IMR-90 (cell line): ENCODE data around the gene CUL3. TPM values are rescaled to one million over a fixed set of nuclear protein-coding genes. Genes with fewer than 3 reads are reported as not detected.

Experiments used
- ATAC-seq: fragments of 200-7000 bp; cut with Tn5 transposase; 2 replicates; pipeline ENCODE4 v1.9.1; 2020; ENCODE audit warnings: low read depth, mild to moderate bottlenecking, moderate library complexity
- BruUV-seq: library from RNA; stranded (reverse); fragments of 400-500 nt; replicated peaks from 2 replicates; lab custom pipeline; 2021; lab: Mats Ljungman, UMichigan
- CTCF ChIA-PET: fragments of 300-600 bp; formaldehyde crosslinking; extraction: SDS; loops from one replicate; lab custom pipeline; 2021; ENCODE audit warnings: antibody characterized with exemption; lab: Yijun Ruan, JAX
- POLR2A ChIA-PET: fragments of 300-600 bp; sonication (Branson Sonifier 250); formaldehyde crosslinking; loops from one replicate; lab custom pipeline; 2022; ENCODE audit warnings: antibody characterized with exemption; ENCODE audit not compliant: unreplicated experiment; lab: Charles Lee
- DNase-seq: peaks from one replicate; pipeline ENCODE4 v3.0.0; 2013
- H2AFZ ChIP-seq: replicated peaks from 2 replicates; pipeline ENCODE3; 2013; ENCODE audit warnings: low read length, mild to moderate bottlenecking; ENCODE audit not compliant: poor library complexity
- H2AK5ac ChIP-seq: 2 replicates; pipeline ENCODE4 v1.6.1; 2013; ENCODE audit warnings: low read depth, low read length, inconsistent platforms
- H2AK9ac ChIP-seq: replicated peaks from 2 replicates; pipeline ENCODE3; 2013; ENCODE audit warnings: mild to moderate bottlenecking, low read depth, low read length, moderate library complexity; ENCODE audit not compliant: poor library complexity
- H2BK120ac ChIP-seq: 2 replicates; pipeline ENCODE4 v1.6.1; 2013; ENCODE audit warnings: low read depth, low read length, inconsistent platforms
- H2BK15ac ChIP-seq: 3 replicates; pipeline ENCODE4 v1.6.1; 2013; ENCODE audit warnings: low read depth, low read length, inconsistent platforms
- H2BK20ac ChIP-seq: 2 replicates; pipeline ENCODE4 v1.6.1; 2013; ENCODE audit warnings: low read depth, mild to moderate bottlenecking, inconsistent platforms, low read length, moderate library complexity
- H2BK5ac ChIP-seq: 2 replicates; pipeline ENCODE4 v1.6.1; 2013; ENCODE audit warnings: mild to moderate bottlenecking, low read depth, low read length, inconsistent platforms; ENCODE audit not compliant: poor library complexity, severe bottlenecking
- H3K14ac ChIP-seq: replicated peaks from 2 replicates; pipeline ENCODE4 v1.6.1; 2013; ENCODE audit warnings: low read depth, low read length, inconsistent platforms
- H3K18ac ChIP-seq: 2 replicates; pipeline ENCODE4 v1.6.1; 2013; ENCODE audit warnings: low read depth, low read length, control low read depth
- H3K23ac ChIP-seq: 2 replicates; pipeline ENCODE4 v1.6.1; 2013; ENCODE audit warnings: low read depth, low read length, inconsistent platforms
- H3K27ac ChIP-seq: 2 replicates; pipeline ENCODE4 v1.5.1; 2013; ENCODE audit warnings: mild to moderate bottlenecking, control low read depth, low read length; ENCODE audit not compliant: insufficient read depth
- H3K27me3 ChIP-seq: 2 replicates; pipeline ENCODE4 v1.6.1; 2013; ENCODE audit warnings: low read length; ENCODE audit not compliant: control insufficient read depth, insufficient read depth
- H3K36me3 ChIP-seq: 2 replicates; pipeline ENCODE4 v1.6.1; 2013; ENCODE audit warnings: low read length, mixed read lengths; ENCODE audit not compliant: control insufficient read depth, insufficient read depth
- H3K4ac ChIP-seq: 2 replicates; pipeline ENCODE4 v1.6.1; 2013; ENCODE audit warnings: low read depth, low read length, inconsistent platforms
- H3K4me1 ChIP-seq: 2 replicates; pipeline ENCODE4 v1.6.1; 2013; ENCODE audit warnings: low read length, mixed read lengths; ENCODE audit not compliant: control insufficient read depth, insufficient read depth
- H3K4me2 ChIP-seq: 2 replicates; pipeline ENCODE4 v1.6.1; 2013; ENCODE audit warnings: low read depth, mild to moderate bottlenecking, control low read depth, low read length, moderate library complexity
- H3K4me3 ChIP-seq: 2 replicates; pipeline ENCODE4 v1.5.1; 2013; ENCODE audit warnings: low read depth, mild to moderate bottlenecking, control low read depth, low read length, moderate library complexity; ENCODE audit not compliant: insufficient read depth
- H3K56ac ChIP-seq: 2 replicates; pipeline ENCODE4 v1.6.1; 2013; ENCODE audit warnings: low read length, inconsistent platforms; ENCODE audit not compliant: insufficient read depth; ENCODE audit errors: extremely low read depth
- H3K79me1 ChIP-seq, 2 experiments: 2 replicates each; pipeline ENCODE4 v1.6.1; 2013; ENCODE audit warnings: low read length in 2 of 2, inconsistent platforms in 1 of 2, low read depth in 1 of 2
- H3K9ac ChIP-seq: 2 replicates; pipeline ENCODE4 v1.6.1; 2013; ENCODE audit warnings: low read depth, low read length, control low read depth
- H3K9me1 ChIP-seq: 2 replicates; pipeline ENCODE4 v1.6.1; 2013; ENCODE audit warnings: low read length, inconsistent platforms; ENCODE audit not compliant: insufficient read depth
- H3K9me3 ChIP-seq: 2 replicates; pipeline ENCODE4 v1.6.1; 2013; ENCODE audit warnings: low read length; ENCODE audit not compliant: control insufficient read depth, insufficient read depth
- H4K20me1 ChIP-seq: 2 replicates; pipeline ENCODE4 v1.6.1; 2013; ENCODE audit warnings: low read length, inconsistent platforms; ENCODE audit not compliant: insufficient read depth
- H4K5ac ChIP-seq: 2 replicates; pipeline ENCODE4 v1.6.1; 2013; ENCODE audit warnings: mild to moderate bottlenecking, low read depth, low read length, control low read depth
- H4K8ac ChIP-seq, 2 experiments: 2 replicates each; pipeline ENCODE4 v1.6.1; 2013; ENCODE audit warnings: low read depth in 2 of 2, low read length in 2 of 2, control low read depth in 1 of 2, inconsistent platforms in 1 of 2
- H4K91ac ChIP-seq: 2 replicates; pipeline ENCODE4 v1.6.1; 2013; ENCODE audit warnings: low read depth, low read length, inconsistent platforms; ENCODE audit not compliant: insufficient read depth
- MAZ ChIP-seq: IDR thresholded peaks from 2 replicates; pipeline ENCODE4 v1.6.1; 2012; ENCODE audit warnings: low read depth, mild to moderate bottlenecking, low read length, improper control_type of control experiment, moderate library complexity, borderline replicate concordance
- POLR2A ChIP-seq: IDR thresholded peaks from 2 replicates; pipeline ENCODE4 v1.6.1; 2012; ENCODE audit warnings: mild to moderate bottlenecking, low read depth, low read length
- USF2 ChIP-seq: fragments of 150-350 bp; IDR thresholded peaks from 2 replicates; pipeline ENCODE4 v1.6.1; 2017; ENCODE audit warnings: mild to moderate bottlenecking, antibody characterized with exemption, low read length, low read depth
- WGBS, 2 experiments: methylation state at CpG; one replicate each; pipeline versions ENCODE4 v1.1.5 to v1.1.7; 2013; ENCODE audit warnings: missing lambda C conversion rate in 2 of 2; ENCODE audit not compliant: insufficient read length in 1 of 2; ENCODE audit errors: extremely low coverage in 2 of 2; 5-methylcytosine and 5-hydroxymethylcytosine counted together
- dilution Hi-C: fragments of 300-500 bp; cut with HindIII; formaldehyde crosslinking; loops from one replicate; pipeline ENCODE4 v1.14.3; 2018; ENCODE audit warnings: low sequenced_read_pairs; ENCODE audit not compliant: unreplicated experiment
- in situ Hi-C: fragments of 300-500 bp; cut with MboI; formaldehyde crosslinking; loops from 3 replicates; pipeline ENCODE4 v1.14.3; 2019; ENCODE audit warnings: low sequenced_read_pairs, inconsistent platforms, mixed read lengths
- intact Hi-C: fragments of 100-400 bp; cut with micrococcal nuclease; formaldehyde crosslinking; loops from 2 replicates; pipeline ENCODE4 v1.10.0; 2022
- polyA plus RNA-seq, 3 experiments: library from polyadenylated mRNA; depleted of rRNA; stranded (reverse); fragments of >200 nt; gene quantifications; 2 replicates each; pipeline ENCODE4 v1.2.3, GENCODE V29; 2012; ENCODE audit warnings: low replicate concordance in 1 of 3
- total RNA-seq: library from RNA; depleted of rRNA; stranded (reverse); fragments of >200 nt; gene quantifications from 2 replicates; pipeline ENCODE4 v1.2.3, GENCODE V29; 2012

CUL3 gene
- total and polyA plus RNA-seq, 2 of the 4 experiments (the other 2 are of a cell fraction): 33.7 to 45.7 TPM

- H2BK15ac ChIP-seq: no peak overlapping the region
- H2AFZ ChIP-seq: no peak overlapping the region
- no peak overlapping the region for H3K4me3 ChIP-seq
- no peak overlapping the region for H2BK5ac ChIP-seq
- H2BK120ac ChIP-seq: no peak overlapping the region
- H3K9ac ChIP-seq: no peak overlapping the region
- H4K20me1 ChIP-seq: peaks cover 85% of the 10 kb centered on the region
- no peak overlapping the region for H2BK20ac ChIP-seq
- no peak overlapping the region for H4K8ac ChIP-seq
- no peak overlapping the region for H3K23ac ChIP-seq
- H3K56ac ChIP-seq: no peak overlapping the region
- WGBS, 2 experiments: no CpG with 5 or more reads among the region's 7 CpGs
- H3K4me1 ChIP-seq: peaks cover 6% of the 10 kb centered on the region; the same call in 1 of the 2 replicates
- H3K27ac ChIP-seq: no peak overlapping the region
- TF ChIP-seq POLR2A (no peak), USF2 (no peak), MAZ (no peak)
- ATAC-seq (no peak), DNase-seq (peak; percentile 41)
- H3K9me3 ChIP-seq: no peaks in the 10 kb centered on the region
- peaks cover 3% of the 10 kb centered on the region; the same call in 1 of the 2 replicates for H3K36me3 ChIP-seq
- H3K4ac ChIP-seq: no peak overlapping the region
- H3K27me3 ChIP-seq: no peaks in the 10 kb centered on the region
- no peak overlapping the region for H3K18ac ChIP-seq
- H2AK9ac ChIP-seq: no peak overlapping the region
- BruUV-seq: no TSS peak
- H4K91ac ChIP-seq: no peak overlapping the region
- peaks cover 2% of the 10 kb centered on the region; the same call in 1 of the 2 replicates for H3K9me1 ChIP-seq
- ChIA-PET POLR2A (no interaction called here), CTCF (interaction anchor here (0.6 to 1.3 kb wide), 2 partner anchors 9 to 18 kb away, joined by 3 to 5 read pairs; no protein-coding TSS in a partner anchor)
- in situ Hi-C loops: loop anchor here (25.0 kb wide), 1 partner anchor 974 kb away; no protein-coding TSS in a partner anchor
- no peak overlapping the region for H3K4me2 ChIP-seq
- dilution Hi-C loops: no loop called here
- intact Hi-C loops: no loop called here
- H2AK5ac ChIP-seq: no peak overlapping the region
- H3K79me1 ChIP-seq: peaks cover 19 to 67% of the 10 kb centered on the region in 2 experiments; a peak in 3 of 4 replicates
- no peak overlapping the region for H3K14ac ChIP-seq
- H4K5ac ChIP-seq: no peak overlapping the region
Observed at GRCh38 chr2:224561234-224562005, 23.7 kb downstream of the CUL3 start.
